NOMO-1 treated with DMSO at 0.1 percent for 48 hours (cell line): Measurements from ENCODE around the gene DLL3.

Source experiments
- DNase-seq: peaks from one replicate; lab custom pipeline; 2025; ENCODE audit not compliant: unreplicated experiment; lab: John Stamatoyannopoulos, UW

DLL3 gene

GRCh38 chr19:39550197-39550596, 51.5 kb downstream of the DLL3 start:
- DNase-seq, result no peak

- DNase-seq, result no peak
These were observed 54.4 kb downstream of the DLL3 start for GRCh38 chr19:39553082-39553652.

GRCh38 chr19:39554701-39555311, 56.1 kb downstream of the DLL3 start:
- DNase-seq, result no peak

GRCh38 chr19:39555883-39556282, 57.1 kb downstream of the DLL3 start:
- no peak for DNase-seq
